ENCODE measurements around the gene COBLL1. TPM values are rescaled to one million over a fixed set of nuclear protein-coding genes. Genes with fewer than 3 reads are reported as not detected.

COBLL1 gene
- polyA plus RNA-seq, 1 donor (not counting 4 experiments of a cell fraction or from before 2014, with no cell fraction given), result 14.9 TPM

DNA sequence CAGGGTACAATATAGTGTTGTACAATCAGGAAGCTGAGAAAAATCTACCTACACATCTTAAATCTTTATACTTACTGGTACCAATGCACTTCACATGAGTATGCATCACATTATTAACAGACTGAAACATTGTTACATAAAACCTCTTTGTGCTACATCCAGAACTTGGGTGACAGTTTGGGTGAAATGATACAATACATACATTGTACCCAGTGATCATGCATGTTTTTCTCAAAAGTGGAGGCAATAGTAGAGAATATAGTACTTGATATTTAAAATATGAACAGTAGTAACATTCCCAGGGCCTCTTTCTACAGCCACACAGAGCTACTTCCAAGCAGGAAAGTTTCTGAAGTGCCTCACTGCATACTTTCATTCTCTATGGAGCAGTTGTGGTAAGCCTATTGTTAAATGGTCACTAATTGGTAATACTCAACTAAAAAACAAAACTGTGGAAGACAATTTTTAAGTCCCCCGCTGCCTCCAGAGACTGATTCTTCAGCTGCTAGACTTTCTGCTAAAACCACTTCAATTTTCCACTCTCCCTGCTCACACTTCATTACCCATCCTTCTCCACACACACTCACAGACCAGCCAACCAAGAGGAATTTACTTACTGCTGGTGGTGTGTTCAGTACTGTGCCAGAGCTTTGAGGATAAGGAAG lies 197.5 kb downstream of the COBLL1 start:
- Histone ChIP-seq H2AFZ (ENCODE audit: control insufficient read depth, low read length) (no peak overlapping the region), H3K36me3 (ENCODE audit: control insufficient read depth in 2 of 2, extremely low read depth in 1 of 2, insufficient read depth in 2 of 2, low read length in 2 of 2) (no peaks in the 10 kb centered on the region), H3K79me2 (ENCODE audit: control insufficient read depth, insufficient read depth, low read length) (no peaks in the 10 kb centered on the region), H4K20me1 (ENCODE audit: control insufficient read depth, extremely low read depth, insufficient read depth, low read length) (no peaks in the 10 kb centered on the region), H3K9ac (ENCODE audit: control insufficient read depth, extremely low read depth, insufficient read depth, low read length) (no peak overlapping the region), H3K9me1 (ENCODE audit: control insufficient read depth, extremely low read depth, insufficient read depth, low read length) (no peaks in the 10 kb centered on the region), H3K27me3 (ENCODE audit: control insufficient read depth, extremely low read depth, insufficient read depth, low read length) (no peaks in the 10 kb centered on the region), H3K9me3 (ENCODE audit: control insufficient read depth, low read depth, low read length) (no peaks in the 10 kb centered on the region), H3K4me1 (ENCODE audit: control insufficient read depth, extremely low read depth, insufficient read depth, low read length) (no peaks in the 10 kb centered on the region), H3K4me2 (ENCODE audit: control insufficient read depth, extremely low read depth, insufficient read depth, low read depth, low read length) (no peak overlapping the region), H3K27ac (ENCODE audit: control insufficient read depth, insufficient read depth, low read length) (no peak overlapping the region), H3K4me3 (ENCODE audit: control insufficient read depth in 2 of 3, extremely low read depth in 1 of 3, insufficient read depth in 2 of 3, low read depth in 1 of 3, low read length in 3 of 3) (no peak overlapping the region)
- DNase-seq (ENCODE audit: low read depth, low spot score) (no peak), FAIRE-seq (no peak)
- no peak for TF ChIP-seq EZH2 (IDR thresholded peaks at IDR 0.05; ENCODE audit: low read length)
- TF ChIP-seq, protein P1, sequence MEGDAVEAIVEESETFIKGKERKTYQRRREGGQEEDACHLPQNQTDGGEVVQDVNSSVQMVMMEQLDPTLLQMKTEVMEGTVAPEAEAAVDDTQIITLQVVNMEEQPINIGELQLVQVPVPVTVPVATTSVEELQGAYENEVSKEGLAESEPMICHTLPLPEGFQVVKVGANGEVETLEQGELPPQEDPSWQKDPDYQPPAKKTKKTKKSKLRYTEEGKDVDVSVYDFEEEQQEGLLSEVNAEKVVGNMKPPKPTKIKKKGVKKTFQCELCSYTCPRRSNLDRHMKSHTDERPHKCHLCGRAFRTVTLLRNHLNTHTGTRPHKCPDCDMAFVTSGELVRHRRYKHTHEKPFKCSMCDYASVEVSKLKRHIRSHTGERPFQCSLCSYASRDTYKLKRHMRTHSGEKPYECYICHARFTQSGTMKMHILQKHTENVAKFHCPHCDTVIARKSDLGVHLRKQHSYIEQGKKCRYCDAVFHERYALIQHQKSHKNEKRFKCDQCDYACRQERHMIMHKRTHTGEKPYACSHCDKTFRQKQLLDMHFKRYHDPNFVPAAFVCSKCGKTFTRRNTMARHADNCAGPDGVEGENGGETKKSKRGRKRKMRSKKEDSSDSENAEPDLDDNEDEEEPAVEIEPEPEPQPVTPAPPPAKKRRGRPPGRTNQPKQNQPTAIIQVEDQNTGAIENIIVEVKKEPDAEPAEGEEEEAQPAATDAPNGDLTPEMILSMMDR (optimal IDR thresholded peaks at IDR 0.05 in 1 of 3, IDR thresholded peaks at IDR 0.05 in 1 of 3, conservative IDR thresholded peaks at IDR 0.05 in 1 of 3; ENCODE audit: extremely low read depth in 1 of 3, insufficient read depth in 2 of 3, low read length in 3 of 3), result no peak
- dilution Hi-C loops (cut with MboI; ENCODE audit: extremely low pct_ligation_motif_present, low sequenced_read_pairs), result no loop called here

- TF ChIP-seq, protein P1 (optimal IDR thresholded peaks at IDR 0.05 in 1 of 3, IDR thresholded peaks at IDR 0.05 in 1 of 3, conservative IDR thresholded peaks at IDR 0.05 in 1 of 3; ENCODE audit: extremely low read depth in 1 of 3, insufficient read depth in 2 of 3, low read length in 3 of 3), result no peak
- TF ChIP-seq EZH2 (IDR thresholded peaks at IDR 0.05; ENCODE audit: low read length), result no peak
- Histone ChIP-seq H3K36me3 (ENCODE audit: control insufficient read depth in 2 of 2, extremely low read depth in 1 of 2, insufficient read depth in 2 of 2, low read length in 2 of 2) (no peaks in the 10 kb centered on the region), H3K4me3 (ENCODE audit: control insufficient read depth in 2 of 3, extremely low read depth in 1 of 3, insufficient read depth in 2 of 3, low read depth in 1 of 3, low read length in 3 of 3) (no peak overlapping the region), H3K4me2 (ENCODE audit: control insufficient read depth, extremely low read depth, insufficient read depth, low read depth, low read length) (no peak overlapping the region), H3K27ac (ENCODE audit: control insufficient read depth, insufficient read depth, low read length) (no peak overlapping the region), H3K9ac (ENCODE audit: control insufficient read depth, extremely low read depth, insufficient read depth, low read length) (no peak overlapping the region), H3K79me2 (ENCODE audit: control insufficient read depth, insufficient read depth, low read length) (no peaks in the 10 kb centered on the region), H3K4me1 (ENCODE audit: control insufficient read depth, extremely low read depth, insufficient read depth, low read length) (no peaks in the 10 kb centered on the region), H4K20me1 (ENCODE audit: control insufficient read depth, extremely low read depth, insufficient read depth, low read length) (no peaks in the 10 kb centered on the region), H3K9me3 (ENCODE audit: control insufficient read depth, low read depth, low read length) (no peaks in the 10 kb centered on the region), H3K9me1 (ENCODE audit: control insufficient read depth, extremely low read depth, insufficient read depth, low read length) (no peaks in the 10 kb centered on the region), H3K27me3 (ENCODE audit: control insufficient read depth, extremely low read depth, insufficient read depth, low read length) (no peaks in the 10 kb centered on the region), H2AFZ (ENCODE audit: control insufficient read depth, low read length) (no peak overlapping the region)
- DNase-seq (ENCODE audit: low read depth, low spot score) (no peak), FAIRE-seq (no peak)
- dilution Hi-C loops (cut with MboI; ENCODE audit: extremely low pct_ligation_motif_present, low sequenced_read_pairs), result no loop called here
Measured at GRCh38 chr2:164642946-164643555, 198.6 kb downstream of the COBLL1 start.
